Tibial artery (tissue), 4 donors: ENCODE measurements around the gene SEPTIN10.
"Not testable (repeated sequence)": the region's sequence is repeated elsewhere in the genome, so short reads cannot be mapped to it uniquely, and the experiment has no call there.

Experiments used
- DNase-seq, 2 donors: peaks; one replicate each; pipeline ENCODE4 v3.0.0-alpha.2; 2019
- H3K27ac ChIP-seq, 2 donors: fragments of 200-600 bp; sonication (generic) in 1 of 2; 1 replicate in 1 of 2; 2 replicates in 1 of 2; pipeline ENCODE4 v1.5.1; 2018 to 2019; ENCODE audit warnings: mild to moderate bottlenecking in 1 of 2
- H3K27me3 ChIP-seq, 2 donors: fragments of 200-600 bp; sonication (generic) in 1 of 2; one replicate each; pipeline versions ENCODE4 v1.5.1 to v1.6.0; 2016 to 2019
- H3K36me3 ChIP-seq, 3 donors: fragments of 200-600 bp; sonication (generic) in 2 of 3; one replicate each; pipeline ENCODE4 v1.5.1; 2016 to 2019; ENCODE audit warnings: mild to moderate bottlenecking in 2 of 3
- H3K4me1 ChIP-seq, 4 donors: fragments of 200-600 bp; sonication (generic) in 2 of 4; 1 replicate in 3 of 4; 2 replicates in 1 of 4; pipeline ENCODE4 v1.5.1; 2016 to 2019
- H3K4me3 ChIP-seq, 2 donors: fragments of 200-600 bp; sonication (generic) in 1 of 2; 1 replicate in 1 of 2; 2 replicates in 1 of 2; pipeline ENCODE4 v1.5.1; 2018 to 2019; ENCODE audit warnings: mild to moderate bottlenecking in 2 of 2
- H3K9me3 ChIP-seq, 3 donors: fragments of 200-600 bp; sonication (generic) in 1 of 3; one replicate each; pipeline ENCODE4 v1.5.1; 2016 to 2019
- CTCF ChIP-seq, 2 experiments: fragments of 200-600 bp in 1 of 2; fragments of 450-650 bp in 1 of 2; IDR thresholded peaks; one replicate each; pipeline ENCODE4 v1.5.1; 2017 to 2019; ENCODE audit warnings: antibody characterized with exemption in 2 of 2, mild to moderate bottlenecking in 1 of 2, moderate library complexity in 1 of 2
- intact Hi-C: fragments of 100-400 bp; cut with DNase I; formaldehyde crosslinking; loops from one replicate; pipeline ENCODE4 v1.15.0; 2023; ENCODE audit warnings: low total_unique reads

SEPTIN10 gene

DNA sequence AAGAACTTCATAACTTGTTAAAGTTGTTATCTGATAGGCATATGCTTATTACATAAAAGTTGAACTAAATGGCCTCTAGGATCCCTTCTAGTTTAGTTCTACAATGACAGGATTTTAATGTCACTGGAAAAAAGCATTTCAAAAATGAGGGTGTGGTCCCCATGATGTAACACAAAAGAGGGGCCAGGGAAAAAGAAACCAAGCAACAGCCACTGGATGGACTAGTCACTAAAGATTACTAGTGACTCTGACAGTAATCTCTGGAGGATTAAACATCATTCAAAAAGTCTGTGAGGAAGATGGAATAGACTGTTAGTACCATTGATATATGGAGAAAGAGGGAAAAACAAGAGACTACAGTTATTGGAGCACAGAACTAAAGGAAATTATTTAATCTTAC, 22.6 kb downstream of the SEPTIN10 start:
- Histone ChIP-seq H3K4me3 (no peak overlapping the region), H3K4me1 (peaks cover 0 to 6% (median 3%) of the 10 kb centered on the region in 4 donors), H3K27me3 (no peaks in the 10 kb centered on the region), H3K36me3 (peaks cover 4 to 13% (median 7%) of the 10 kb centered on the region in 3 donors), H3K9me3 (no peaks in the 10 kb centered on the region), H3K27ac (no peak overlapping the region)
- intact Hi-C loops: no loop called here
- no peak for TF ChIP-seq CTCF (IDR thresholded peaks at IDR 0.05)
- DNase-seq: no peak

- intact Hi-C loops: no loop called here
- Histone ChIP-seq H3K27ac (no peak overlapping the region), H3K4me3 (no peak overlapping the region), H3K9me3 (no peaks in the 10 kb centered on the region), H3K36me3 (peaks cover 7 to 20% (median 12%) of the 10 kb centered on the region in 3 donors), H3K27me3 (no peaks in the 10 kb centered on the region), H3K4me1 (peaks cover 0 to 6% (median 3%) of the 10 kb centered on the region in 4 donors)
- TF ChIP-seq CTCF (IDR thresholded peaks at IDR 0.05): no peak
- no peak for DNase-seq
Observed at GRCh38 chr2:109586687-109587086, 27.1 kb downstream of the SEPTIN10 start.

- DNase-seq: no peak
- Histone ChIP-seq H3K4me3 (no peak overlapping the region), H3K36me3 (peaks cover 7 to 20% (median 7%) of the 10 kb centered on the region in 3 donors), H3K27me3 (no peaks in the 10 kb centered on the region), H3K9me3 (no peaks in the 10 kb centered on the region), H3K27ac (no peak overlapping the region), H3K4me1 (peaks cover 0 to 5% (median 0%) of the 10 kb centered on the region in 4 donors)
- no peak for TF ChIP-seq CTCF (IDR thresholded peaks at IDR 0.05)
- intact Hi-C loops: no loop called here
Observed at GRCh38 chr2:109582928-109583895, 30.6 kb downstream of the SEPTIN10 start.

- H3K9me3 ChIP-seq, DNase-seq, H3K4me3 ChIP-seq, H3K4me1 ChIP-seq, intact Hi-C loops, H3K27me3 ChIP-seq, H3K27ac ChIP-seq: not testable (repeated sequence)
- peaks cover 4 to 14% (median 6%) of the 10 kb centered on the region in 3 donors for H3K36me3 ChIP-seq
Observed at GRCh38 chr2:109577630-109578029, 36.1 kb downstream of the SEPTIN10 start.

- Histone ChIP-seq H3K4me1 (no peaks in the 10 kb centered on the region), H3K4me3 (no peak overlapping the region), H3K27ac (no peak overlapping the region), H3K36me3 (peaks cover 14 to 17% (median 14%) of the 10 kb centered on the region in 3 donors), H3K27me3 (no peaks in the 10 kb centered on the region), H3K9me3 (no peaks in the 10 kb centered on the region)
- no peak for TF ChIP-seq CTCF (IDR thresholded peaks at IDR 0.05)
- no peak for DNase-seq
- intact Hi-C loops: no loop called here
Observed at GRCh38 chr2:109575373-109575772, 38.4 kb downstream of the SEPTIN10 start.

DNA sequence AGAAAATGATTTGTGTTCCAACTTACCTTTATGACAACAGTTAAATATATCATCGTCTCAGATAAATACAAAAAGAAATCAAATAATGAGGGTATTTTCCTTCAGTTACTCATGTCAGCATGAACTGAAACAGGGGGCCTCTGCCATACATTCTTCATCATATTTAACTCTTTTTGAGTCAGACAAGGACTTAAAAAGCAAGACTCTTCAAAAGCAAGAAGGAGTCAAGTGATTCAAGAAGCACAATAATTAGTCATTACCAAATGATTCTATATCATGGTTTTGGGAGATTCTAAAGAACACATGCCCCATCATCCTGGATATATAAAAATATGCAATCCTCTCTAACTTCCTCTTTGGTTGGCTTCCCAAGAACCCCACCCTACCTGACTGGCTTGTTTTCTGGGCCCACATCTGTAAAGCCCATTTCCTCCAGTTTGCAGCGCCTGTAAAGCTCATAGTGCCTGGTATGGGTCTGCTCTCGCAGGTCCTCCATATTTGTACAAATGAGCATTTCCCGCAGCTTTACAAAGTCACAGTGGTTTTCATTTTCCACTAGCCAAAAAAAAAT, 49.7 kb downstream of the SEPTIN10 start:
- no peak for TF ChIP-seq CTCF (IDR thresholded peaks at IDR 0.05)
- no peaks in the 10 kb centered on the region for H3K27me3 ChIP-seq
- no peak overlapping the region for H3K27ac ChIP-seq
- no peak for DNase-seq
- H3K9me3 ChIP-seq: no peaks in the 10 kb centered on the region
- H3K4me3 ChIP-seq: no peak overlapping the region
- peaks cover 0 to 2% (median 0%) of the 10 kb centered on the region in 4 donors for H3K4me1 ChIP-seq
- intact Hi-C loops: no loop called here
- H3K36me3 ChIP-seq: peaks cover 38 to 56% (median 42%) of the 10 kb centered on the region in 3 donors
